Ovary (tissue), 3 donors: ENCODE measurements around the gene RANBP17.

Experiments
- POLR2A ChIP-seq: fragments of 450-650 bp; IDR thresholded peaks from one replicate; pipeline ENCODE4 v1.6.1; 2017; ENCODE audit warnings: antibody characterized with exemption, mild to moderate bottlenecking, moderate library complexity
- TF ChIP-seq, protein P1 (sequence below), 3 donors: fragments of 450-650 bp in 2 of 3; fragments of 200-600 bp in 1 of 3; IDR thresholded peaks; one replicate each; pipeline versions ENCODE4 v1.5.1 to v1.8.0; 2016 to 2022; ENCODE audit warnings: antibody characterized with exemption in 3 of 3, mild to moderate bottlenecking in 1 of 3
- donor health status: DM: no; HTN: no; CAD: no.

DNA sequence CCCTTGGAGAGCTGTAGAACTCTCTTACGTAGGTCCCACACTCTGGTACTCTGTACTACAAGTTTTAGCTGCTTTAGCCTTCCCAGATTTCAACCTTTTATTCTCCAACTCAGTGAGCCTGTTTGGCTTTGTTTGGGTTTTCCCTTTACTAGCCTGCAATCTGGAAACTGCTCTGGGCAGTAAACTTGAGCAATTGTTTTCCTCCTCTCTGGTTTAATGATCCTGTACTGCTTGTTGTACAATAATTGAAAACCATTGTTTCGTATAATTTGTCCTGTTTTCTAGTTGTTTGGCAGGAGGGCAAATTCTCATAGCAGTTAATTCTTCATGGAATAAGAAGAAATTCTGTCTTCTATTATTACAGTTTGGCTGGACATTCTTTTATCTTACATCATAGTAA lies 384.4 kb downstream of the RANBP17 start:
- TF ChIP-seq, protein P1, sequence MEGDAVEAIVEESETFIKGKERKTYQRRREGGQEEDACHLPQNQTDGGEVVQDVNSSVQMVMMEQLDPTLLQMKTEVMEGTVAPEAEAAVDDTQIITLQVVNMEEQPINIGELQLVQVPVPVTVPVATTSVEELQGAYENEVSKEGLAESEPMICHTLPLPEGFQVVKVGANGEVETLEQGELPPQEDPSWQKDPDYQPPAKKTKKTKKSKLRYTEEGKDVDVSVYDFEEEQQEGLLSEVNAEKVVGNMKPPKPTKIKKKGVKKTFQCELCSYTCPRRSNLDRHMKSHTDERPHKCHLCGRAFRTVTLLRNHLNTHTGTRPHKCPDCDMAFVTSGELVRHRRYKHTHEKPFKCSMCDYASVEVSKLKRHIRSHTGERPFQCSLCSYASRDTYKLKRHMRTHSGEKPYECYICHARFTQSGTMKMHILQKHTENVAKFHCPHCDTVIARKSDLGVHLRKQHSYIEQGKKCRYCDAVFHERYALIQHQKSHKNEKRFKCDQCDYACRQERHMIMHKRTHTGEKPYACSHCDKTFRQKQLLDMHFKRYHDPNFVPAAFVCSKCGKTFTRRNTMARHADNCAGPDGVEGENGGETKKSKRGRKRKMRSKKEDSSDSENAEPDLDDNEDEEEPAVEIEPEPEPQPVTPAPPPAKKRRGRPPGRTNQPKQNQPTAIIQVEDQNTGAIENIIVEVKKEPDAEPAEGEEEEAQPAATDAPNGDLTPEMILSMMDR (IDR thresholded peaks at IDR 0.05), result no peak
- TF ChIP-seq POLR2A, result no peak
